C4-2B (cell line): ENCODE measurements around the gene HEATR5A.

Source experiments
- ZFX ChIP-seq: fragments of 450-650 bp; IDR thresholded peaks from 2 replicates; pipeline ENCODE4 v1.6.1; 2017
- TF ChIP-seq, protein P1 (sequence below): fragments of 450-650 bp; conservative IDR thresholded peaks from 2 replicates; pipeline ENCODE4 v1.5.1; 2017; ENCODE audit warnings: mild to moderate bottlenecking

DNA sequence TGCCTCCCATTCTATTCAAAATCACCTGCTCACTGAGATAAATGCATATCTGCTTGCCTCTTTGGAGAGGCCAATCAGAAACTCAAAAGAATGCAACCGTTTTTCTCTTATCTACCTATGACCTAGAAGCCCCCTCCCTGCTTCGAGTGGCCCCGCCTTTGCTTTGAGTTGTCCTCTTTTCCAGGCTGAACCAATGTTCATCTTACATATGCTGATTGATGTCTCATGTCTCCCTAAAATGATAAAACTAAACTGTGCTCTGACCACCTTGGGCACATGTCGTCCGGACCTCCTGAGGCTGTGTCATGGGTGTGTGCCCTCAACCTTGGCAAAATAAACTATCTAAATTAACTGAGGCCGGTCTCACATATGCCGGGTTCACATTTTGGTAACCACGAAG lies 148.7 kb downstream of the HEATR5A start:
- TF ChIP-seq, protein P1, sequence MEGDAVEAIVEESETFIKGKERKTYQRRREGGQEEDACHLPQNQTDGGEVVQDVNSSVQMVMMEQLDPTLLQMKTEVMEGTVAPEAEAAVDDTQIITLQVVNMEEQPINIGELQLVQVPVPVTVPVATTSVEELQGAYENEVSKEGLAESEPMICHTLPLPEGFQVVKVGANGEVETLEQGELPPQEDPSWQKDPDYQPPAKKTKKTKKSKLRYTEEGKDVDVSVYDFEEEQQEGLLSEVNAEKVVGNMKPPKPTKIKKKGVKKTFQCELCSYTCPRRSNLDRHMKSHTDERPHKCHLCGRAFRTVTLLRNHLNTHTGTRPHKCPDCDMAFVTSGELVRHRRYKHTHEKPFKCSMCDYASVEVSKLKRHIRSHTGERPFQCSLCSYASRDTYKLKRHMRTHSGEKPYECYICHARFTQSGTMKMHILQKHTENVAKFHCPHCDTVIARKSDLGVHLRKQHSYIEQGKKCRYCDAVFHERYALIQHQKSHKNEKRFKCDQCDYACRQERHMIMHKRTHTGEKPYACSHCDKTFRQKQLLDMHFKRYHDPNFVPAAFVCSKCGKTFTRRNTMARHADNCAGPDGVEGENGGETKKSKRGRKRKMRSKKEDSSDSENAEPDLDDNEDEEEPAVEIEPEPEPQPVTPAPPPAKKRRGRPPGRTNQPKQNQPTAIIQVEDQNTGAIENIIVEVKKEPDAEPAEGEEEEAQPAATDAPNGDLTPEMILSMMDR = no peak
- TF ChIP-seq ZFX = no peak
